ENCODE measurements around the gene PARG. TPM values are rescaled to one million over a fixed set of nuclear protein-coding genes. Genes with fewer than 3 reads are reported as not detected.
"Not testable (repeated sequence)": the region's sequence is repeated elsewhere in the genome, so short reads cannot be mapped to it uniquely, and the experiment has no call there.

PARG gene
- total RNA-seq, 1 donor from 2014 or later, result 38.9 TPM

- DNase-seq (ENCODE audit: low spot score), result not testable (repeated sequence)
These were observed 38.0 kb downstream of the PARG start for GRCh38 chr10:49903829-49904228.

- DNase-seq (ENCODE audit: low spot score), result not testable (repeated sequence)
These were observed 41.4 kb downstream of the PARG start for GRCh38 chr10:49900406-49900805.

GRCh38 chr10:49899999-49900398, 41.8 kb downstream of the PARG start:
- DNase-seq (ENCODE audit: low spot score), result not testable (repeated sequence)

- DNase-seq (ENCODE audit: low spot score), result not testable (repeated sequence)
These were observed 51.8 kb downstream of the PARG start for GRCh38 chr10:49890025-49890424.

- DNase-seq (ENCODE audit: low spot score), result not testable (repeated sequence)
These were observed 57.0 kb downstream of the PARG start for GRCh38 chr10:49884739-49885331.

GRCh38 chr10:49883852-49884251, 58.0 kb downstream of the PARG start:
- not testable (repeated sequence) for DNase-seq (ENCODE audit: low spot score)

- not testable (repeated sequence) for DNase-seq (ENCODE audit: low spot score)
These were observed 59.5 kb downstream of the PARG start for GRCh38 chr10:49882327-49882726.

- DNase-seq (ENCODE audit: low spot score), result not testable (repeated sequence)
These were observed 69.1 kb downstream of the PARG start for GRCh38 chr10:49872740-49873139.

GRCh38 chr10:49871462-49871861, 70.4 kb downstream of the PARG start:
- DNase-seq (ENCODE audit: low spot score), result not testable (repeated sequence)

GRCh38 chr10:49859933-49860332, 81.9 kb downstream of the PARG start:
- DNase-seq (ENCODE audit: low spot score), result not testable (repeated sequence)

GRCh38 chr10:49858697-49859382, 83.0 kb downstream of the PARG start:
- not testable (repeated sequence) for DNase-seq (ENCODE audit: low spot score)

- DNase-seq (ENCODE audit: low spot score), result not testable (repeated sequence)
These were observed 92.3 kb downstream of the PARG start for GRCh38 chr10:49849520-49849919.

- DNase-seq (ENCODE audit: low spot score), result no peak
These were observed 96.8 kb downstream of the PARG start for GRCh38 chr10:49844775-49845595.

GRCh38 chr10:49842333-49842628, 99.5 kb downstream of the PARG start:
- DNase-seq (ENCODE audit: low spot score), result not testable (repeated sequence)

- DNase-seq (ENCODE audit: low spot score), result no peak
These were observed 100.1 kb downstream of the PARG start for GRCh38 chr10:49841615-49842332.

GRCh38 chr10:49837685-49838084, 104.1 kb downstream of the PARG start:
- DNase-seq (ENCODE audit: low spot score), result no peak

- DNase-seq (ENCODE audit: low spot score), result no peak
These were observed 104.8 kb downstream of the PARG start for GRCh38 chr10:49837051-49837478.

- no peak for DNase-seq (ENCODE audit: low spot score)
These were observed 106.9 kb downstream of the PARG start for GRCh38 chr10:49834976-49835375.

- DNase-seq (ENCODE audit: low spot score), result no peak
These were observed 107.6 kb downstream of the PARG start for GRCh38 chr10:49834201-49834600.

GRCh38 chr10:49833168-49833567, 108.7 kb downstream of the PARG start:
- DNase-seq (ENCODE audit: low spot score), result no peak

GRCh38 chr10:49831352-49832035, 110.3 kb downstream of the PARG start:
- DNase-seq (ENCODE audit: low spot score), result no peak

Measured in ureter (tissue), 1 donor.